Measurements from ENCODE around the gene COX19. TPM values are rescaled to one million over a fixed set of nuclear protein-coding genes. Genes with fewer than 3 reads are reported as not detected.
"Not testable (repeated sequence)": the region's sequence is repeated elsewhere in the genome, so short reads cannot be mapped to it uniquely, and the experiment has no call there.

The COX19 gene
- total and polyA plus RNA-seq, 2 donors (not counting 3 experiments of a cell fraction or from before 2014, with no cell fraction given), result 6.8 to 10.6 TPM

DNA sequence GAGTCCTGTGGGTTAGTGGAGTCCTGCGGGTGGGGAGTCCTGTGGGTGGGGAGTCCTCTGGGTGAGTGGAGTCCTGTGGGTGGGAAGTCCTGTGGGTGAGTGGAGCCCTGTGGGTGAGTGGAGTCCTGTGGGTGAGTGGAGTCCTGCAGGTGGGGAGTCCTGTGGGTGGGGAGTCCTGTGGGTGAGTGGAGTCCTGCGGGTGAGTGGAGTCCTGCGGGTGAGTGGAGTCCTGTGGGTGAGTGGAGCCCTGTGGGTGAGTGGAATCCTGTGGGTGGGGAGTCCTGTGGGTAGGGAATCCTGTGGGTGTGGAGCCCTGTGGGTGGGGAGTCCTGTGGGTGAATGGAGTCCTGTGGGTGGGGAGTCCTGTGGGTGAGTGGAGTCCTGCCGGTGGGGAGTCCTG, 26.7 kb upstream of the COX19 start:
- BruUV-seq (replicated peaks); POLR2A ChIA-PET; intact Hi-C loops (cut with micrococcal nuclease); H3K27ac ChIP-seq (ENCODE audit: insufficient read depth, low read depth, low read length); H3K36me3 ChIP-seq (ENCODE audit: control insufficient read depth in 2 of 2, extremely low read depth in 1 of 2, insufficient read depth in 2 of 2, low read length in 2 of 2); dilution Hi-C loops (cut with MboI; ENCODE audit: extremely low pct_ligation_motif_present, low sequenced_read_pairs); H4K20me1 ChIP-seq (replicated peaks; ENCODE audit: control insufficient read depth, extremely low read depth, insufficient read depth, low read length); FAIRE-seq; H3K79me2 ChIP-seq (ENCODE audit: control insufficient read depth, insufficient read depth, low read length); DNase-seq (ENCODE audit: low read depth, low spot score); H3K27me3 ChIP-seq (ENCODE audit: control insufficient read depth in 2 of 2, insufficient read depth in 2 of 2, low read length in 2 of 2); H3K4me2 ChIP-seq (ENCODE audit: insufficient read depth, low read length); H2AFZ ChIP-seq (ENCODE audit: low read depth, low read length); CTCF ChIA-PET; H3K9me1 ChIP-seq (replicated peaks; ENCODE audit: control insufficient read depth, extremely low read depth, insufficient read depth, low read length); H3K4me1 ChIP-seq (ENCODE audit: control insufficient read depth, extremely low read depth, insufficient read depth, low read length); H3K9ac ChIP-seq (replicated peaks; ENCODE audit: extremely low read depth, insufficient read depth, low read length); H3K4me3 ChIP-seq (replicated peaks in 1 of 3; ENCODE audit: insufficient read depth in 1 of 3, low read depth in 1 of 3, low read length in 3 of 3); H3K9me3 ChIP-seq (replicated peaks; ENCODE audit: control insufficient read depth, insufficient read depth, low read length): not testable (repeated sequence)

DNA sequence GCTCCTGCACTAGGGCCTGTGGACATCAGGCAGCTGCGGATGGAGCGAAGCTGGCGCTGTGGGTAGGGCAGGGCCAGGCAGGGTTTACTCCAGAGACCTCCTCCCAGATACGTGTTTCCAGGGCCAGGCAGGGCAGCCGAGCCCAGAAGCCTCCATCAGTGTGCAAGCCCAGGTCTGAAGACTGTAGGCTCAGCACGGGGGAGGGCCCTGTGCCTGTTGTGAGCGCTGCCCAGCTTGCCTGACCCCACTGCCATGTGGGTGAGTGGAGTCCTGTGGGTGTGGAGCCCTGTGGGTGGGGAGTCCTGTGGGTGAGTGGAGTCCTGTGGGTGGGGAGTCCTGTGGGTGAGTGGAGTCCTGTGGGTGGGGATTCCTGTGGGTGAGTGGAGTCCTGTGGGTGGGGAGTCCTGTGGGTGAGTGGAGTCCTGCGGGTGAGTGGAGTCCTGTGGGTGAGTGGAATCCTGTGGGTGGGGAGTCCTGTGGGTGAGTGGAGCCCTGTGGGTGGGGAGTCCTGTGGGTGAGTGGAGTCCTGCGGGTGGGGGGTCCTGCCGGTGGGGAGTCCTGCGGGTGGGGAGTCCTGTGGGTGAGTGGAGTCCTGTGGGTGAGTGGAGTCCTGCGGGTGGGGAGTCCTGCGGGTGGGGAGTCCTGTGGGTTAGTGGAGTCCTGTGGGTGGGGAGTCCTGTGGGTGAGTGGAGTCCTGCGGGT, 25.9 kb upstream of the COX19 start:
- H3K79me2 ChIP-seq (ENCODE audit: control insufficient read depth, insufficient read depth, low read length); H3K9me1 ChIP-seq (replicated peaks; ENCODE audit: control insufficient read depth, extremely low read depth, insufficient read depth, low read length); DNase-seq (ENCODE audit: low read depth, low spot score); H3K27ac ChIP-seq (ENCODE audit: insufficient read depth, low read depth, low read length); H3K36me3 ChIP-seq (ENCODE audit: control insufficient read depth in 2 of 2, extremely low read depth in 1 of 2, insufficient read depth in 2 of 2, low read length in 2 of 2); FAIRE-seq; CTCF ChIA-PET; H4K20me1 ChIP-seq (replicated peaks; ENCODE audit: control insufficient read depth, extremely low read depth, insufficient read depth, low read length); H3K27me3 ChIP-seq (ENCODE audit: control insufficient read depth in 2 of 2, insufficient read depth in 2 of 2, low read length in 2 of 2); POLR2A ChIA-PET; H3K4me2 ChIP-seq (ENCODE audit: insufficient read depth, low read length); H3K4me3 ChIP-seq (replicated peaks in 1 of 3; ENCODE audit: insufficient read depth in 1 of 3, low read depth in 1 of 3, low read length in 3 of 3); H2AFZ ChIP-seq (ENCODE audit: low read depth, low read length); H3K9me3 ChIP-seq (replicated peaks; ENCODE audit: control insufficient read depth, insufficient read depth, low read length); intact Hi-C loops (cut with micrococcal nuclease); dilution Hi-C loops (cut with MboI; ENCODE audit: extremely low pct_ligation_motif_present, low sequenced_read_pairs); H3K9ac ChIP-seq (replicated peaks; ENCODE audit: extremely low read depth, insufficient read depth, low read length); H3K4me1 ChIP-seq (ENCODE audit: control insufficient read depth, extremely low read depth, insufficient read depth, low read length); BruUV-seq (replicated peaks): not testable (repeated sequence)
